Omental fat pad (tissue), 4 donors: ENCODE data around the gene TMEM117. TPM values are rescaled to one million over a fixed set of nuclear protein-coding genes. Genes with fewer than 3 reads are reported as not detected.

ENCODE experiments used
- ATAC-seq: fragments of 150-250 bp; one replicate; pipeline ENCODE4 v1.9.1; 2016; ENCODE audit warnings: mild to moderate bottlenecking, moderate library complexity; ENCODE audit not compliant: low FRiP score
- DNase-seq: peaks from one replicate; pipeline ENCODE4 v3.0.0-alpha.2; 2019; ENCODE audit warnings: low spot score
- CTCF ChIP-seq, 3 donors: fragments of 450-650 bp; IDR thresholded peaks; one replicate each; pipeline ENCODE4 v1.5.1; 2016 to 2017; ENCODE audit warnings: antibody characterized with exemption in 3 of 3, mild to moderate bottlenecking in 3 of 3, moderate library complexity in 2 of 3
- total RNA-seq, 4 donors: library from RNA; depleted of rRNA; stranded (reverse); fragments of >200 nt; gene quantifications; one replicate each; pipeline ENCODE4 v1.1.0, GENCODE V29; 2016

TMEM117 gene
- total RNA-seq, 4 donors from 2014 or later, result 7.5 to 13.1 (median 8.2) TPM

GRCh38 chr12:44387581-44387980 lies 551.7 kb downstream of the TMEM117 start:
- DNase-seq (no peak), ATAC-seq (no peak)
- no peak for TF ChIP-seq CTCF (IDR thresholded peaks at IDR 0.05)

GRCh38 chr12:44389038-44389437 lies 553.2 kb downstream of the TMEM117 start:
- DNase-seq (no peak), ATAC-seq (no peak)
- TF ChIP-seq CTCF (IDR thresholded peaks at IDR 0.05), result no peak

DNA sequence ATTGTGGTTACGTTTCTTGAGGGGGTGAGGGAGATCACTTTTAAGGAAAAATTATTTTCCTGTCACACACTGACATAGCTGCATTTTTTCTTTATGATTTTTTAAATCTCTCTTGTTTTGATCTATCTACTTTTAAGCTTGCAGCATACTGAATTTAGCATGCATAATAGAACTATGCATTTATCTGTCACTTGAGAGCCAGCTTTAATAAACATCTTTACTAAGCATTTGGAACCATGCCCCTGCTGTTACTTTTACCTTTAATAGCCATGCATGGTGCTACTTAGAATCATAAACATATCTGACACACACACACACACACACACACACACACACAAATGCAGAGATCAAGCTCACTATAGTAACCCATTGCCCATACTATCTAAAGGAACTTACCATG lies 554.0 kb downstream of the TMEM117 start:
- DNase-seq (no peak), ATAC-seq (no peak)
- no peak for TF ChIP-seq CTCF (IDR thresholded peaks at IDR 0.05)

DNA sequence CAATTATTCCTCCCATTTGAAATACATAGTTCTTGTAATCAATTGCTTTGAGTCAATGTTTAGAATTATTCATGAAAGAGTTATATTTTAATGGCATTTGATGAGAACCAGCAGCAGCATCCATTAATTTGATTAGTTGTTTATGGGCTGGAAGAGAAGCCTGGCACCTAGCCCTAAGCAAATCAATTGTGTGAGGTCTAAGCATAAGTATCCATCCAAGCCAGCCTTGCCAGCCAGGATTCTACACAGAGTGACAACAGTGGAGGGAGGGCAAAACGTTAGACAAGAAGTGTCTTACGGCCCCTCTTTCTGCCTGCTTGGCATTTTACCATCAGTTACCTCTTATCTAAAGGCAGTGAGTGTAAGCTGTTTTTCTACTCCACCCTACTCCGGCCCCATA lies 561.8 kb downstream of the TMEM117 start:
- ATAC-seq, result no peak
- no peak for TF ChIP-seq CTCF (IDR thresholded peaks at IDR 0.05)
- DNase-seq, result no peak

- no peak for ATAC-seq
- no peak for TF ChIP-seq CTCF (IDR thresholded peaks at IDR 0.05)
- DNase-seq, result no peak
Measured at GRCh38 chr12:44403185-44403584, 567.3 kb downstream of the TMEM117 start.

GRCh38 chr12:44405297-44405696 lies 569.4 kb downstream of the TMEM117 start:
- TF ChIP-seq CTCF (IDR thresholded peaks at IDR 0.05), result no peak
- no peak for DNase-seq
- no peak for ATAC-seq

DNA sequence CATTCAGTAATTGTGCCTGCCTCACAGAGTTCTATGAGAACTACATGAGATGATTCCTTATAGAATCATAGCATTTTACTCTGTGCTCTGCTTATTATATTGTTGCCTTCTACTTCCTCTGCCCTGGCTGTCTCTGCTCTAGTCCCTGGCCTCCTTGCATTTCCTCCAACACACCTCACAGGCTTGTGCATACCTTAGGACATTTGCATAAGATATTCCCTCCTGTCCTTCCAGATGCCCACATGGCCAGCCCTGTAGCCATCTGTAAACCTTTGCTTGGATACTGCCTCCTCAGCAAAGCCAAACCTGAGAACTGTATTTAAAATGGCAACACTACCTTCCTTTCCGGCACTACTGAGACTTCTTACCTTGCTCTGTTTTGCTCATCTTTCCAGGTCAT lies 586.7 kb downstream of the TMEM117 start:
- DNase-seq (no peak), ATAC-seq (no peak)
- TF ChIP-seq CTCF (IDR thresholded peaks at IDR 0.05), result no peak
